ENCODE measurements around the gene ST7. TPM values are rescaled to one million over a fixed set of nuclear protein-coding genes. Genes with fewer than 3 reads are reported as not detected.
A peak's percentile ranks its signal among the peaks of the same experiment; 100 is the strongest.

ST7 gene
- total and polyA plus RNA-seq, 2 of the 13 experiments (the other 11 are each of a cell fraction or from before 2014, with no cell fraction given) = 17.3 to 23.5 TPM

GRCh38 chr7:116953906-116954838, 871 bp downstream of the ST7 start (continued):
- TF ChIP-seq ARID2 (CRISPR knock-in tag; IDR thresholded peaks at IDR 0.05; ENCODE audit: borderline replicate concordance) = no peak
- TF ChIP-seq KAT2B (IDR thresholded peaks at IDR 0.05; ENCODE audit: borderline replicate concordance, low read depth, low read length) = no peak
- TF ChIP-seq IKZF4 (CRISPR knock-in tag; IDR thresholded peaks at IDR 0.05; ENCODE audit: borderline replicate concordance, low read depth, not compliant biosample characterization) = peak; percentile 55
- TF ChIP-seq TFAP4 (IDR thresholded peaks at IDR 0.05; ENCODE audit: borderline replicate concordance, low read depth) = no peak
- TF ChIP-seq RXRB (CRISPR knock-in tag; IDR thresholded peaks at IDR 0.05; ENCODE audit: borderline replicate concordance) = no peak
- 0 out of 2 replicates have a peak, but pooled peaks have one; percentile 7 for TF ChIP-seq REPIN1 (CRISPR knock-in tag; IDR thresholded peaks at IDR 0.05; ENCODE audit: borderline replicate concordance, low read depth)
- no peak for TF ChIP-seq MTF2 (CRISPR knock-in tag; IDR thresholded peaks at IDR 0.05; ENCODE audit: borderline replicate concordance)
- no peak for TF ChIP-seq ZNF7 (CRISPR knock-in tag; IDR thresholded peaks at IDR 0.05)
- no peak for TF ChIP-seq ZSCAN9 (CRISPR knock-in tag; IDR thresholded peaks at IDR 0.05; ENCODE audit: borderline replicate concordance)
- no peak for TF ChIP-seq SMAD9 (CRISPR knock-in tag; IDR thresholded peaks at IDR 0.05)
- no peak for TF ChIP-seq FOXA1 (IDR thresholded peaks at IDR 0.05)
- no peak for TF ChIP-seq FOXA1 (CRISPR knock-in tag; IDR thresholded peaks at IDR 0.05)
- no peak for TF ChIP-seq HMGXB3 (CRISPR knock-in tag; IDR thresholded peaks at IDR 0.05; ENCODE audit: borderline replicate concordance)
- TF ChIP-seq GFI1 (CRISPR knock-in tag; IDR thresholded peaks at IDR 0.05; ENCODE audit: borderline replicate concordance) = no peak
- no peak for TF ChIP-seq TCF7L2 (IDR thresholded peaks at IDR 0.05; ENCODE audit: low read depth, low read length)
- TF ChIP-seq ZNF512 (CRISPR knock-in tag; IDR thresholded peaks at IDR 0.05) = no peak
- no peak for TF ChIP-seq ZNF552 (CRISPR knock-in tag; IDR thresholded peaks at IDR 0.05; ENCODE audit: borderline replicate concordance)
- no peak for TF ChIP-seq ZNF207 (IDR thresholded peaks at IDR 0.05; ENCODE audit: borderline replicate concordance)
- TF ChIP-seq ATF7-NPFF (CRISPR knock-in tag; IDR thresholded peaks at IDR 0.05; ENCODE audit: low read depth) = peak; percentile 9; the same call in 1 of the 2 replicates
- no peak for TF ChIP-seq HMG20B (CRISPR knock-in tag; conservative IDR thresholded peaks at IDR 0.05)
- TF ChIP-seq PITX1 (CRISPR knock-in tag; IDR thresholded peaks at IDR 0.05) = 0 out of 2 replicates have a peak, but pooled peaks have one; percentile 23
